ENCODE measurements around the gene L2HGDH. TPM values are rescaled to one million over a fixed set of nuclear protein-coding genes. Genes with fewer than 3 reads are reported as not detected.

Gene L2HGDH
- total RNA-seq, 6 experiments from 2014 or later, result 6.1 to 11.1 (median 6.9) TPM

GRCh38 chr14:50272498-50272897 lies 39.5 kb downstream of the L2HGDH start:
- DNase-seq (no peak), ATAC-seq (no peak)
- no peaks in the 10 kb centered on the region for H3K36me3 ChIP-seq
- no peaks in the 10 kb centered on the region for H3K27me3 ChIP-seq
- no peak overlapping the region for H3K27ac ChIP-seq
- TF ChIP-seq, protein P1, sequence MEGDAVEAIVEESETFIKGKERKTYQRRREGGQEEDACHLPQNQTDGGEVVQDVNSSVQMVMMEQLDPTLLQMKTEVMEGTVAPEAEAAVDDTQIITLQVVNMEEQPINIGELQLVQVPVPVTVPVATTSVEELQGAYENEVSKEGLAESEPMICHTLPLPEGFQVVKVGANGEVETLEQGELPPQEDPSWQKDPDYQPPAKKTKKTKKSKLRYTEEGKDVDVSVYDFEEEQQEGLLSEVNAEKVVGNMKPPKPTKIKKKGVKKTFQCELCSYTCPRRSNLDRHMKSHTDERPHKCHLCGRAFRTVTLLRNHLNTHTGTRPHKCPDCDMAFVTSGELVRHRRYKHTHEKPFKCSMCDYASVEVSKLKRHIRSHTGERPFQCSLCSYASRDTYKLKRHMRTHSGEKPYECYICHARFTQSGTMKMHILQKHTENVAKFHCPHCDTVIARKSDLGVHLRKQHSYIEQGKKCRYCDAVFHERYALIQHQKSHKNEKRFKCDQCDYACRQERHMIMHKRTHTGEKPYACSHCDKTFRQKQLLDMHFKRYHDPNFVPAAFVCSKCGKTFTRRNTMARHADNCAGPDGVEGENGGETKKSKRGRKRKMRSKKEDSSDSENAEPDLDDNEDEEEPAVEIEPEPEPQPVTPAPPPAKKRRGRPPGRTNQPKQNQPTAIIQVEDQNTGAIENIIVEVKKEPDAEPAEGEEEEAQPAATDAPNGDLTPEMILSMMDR (IDR thresholded peaks at IDR 0.05), result no peak
- no peak for TF ChIP-seq POLR2A (IDR thresholded peaks at IDR 0.05)
- no peaks in the 10 kb centered on the region for H3K9me3 ChIP-seq
- H3K4me3 ChIP-seq, result no peak overlapping the region
- intact Hi-C loops (cut with DNase I), result no loop called here
- no peaks in the 10 kb centered on the region for H3K4me1 ChIP-seq
- WGBS (ENCODE audit: insufficient coverage, low coverage, low lambda C conversion rate, missing lambda C conversion rate), result no CpG with 5 or more reads among the region's 1 CpG

GRCh38 chr14:50270932-50271331 lies 41.1 kb downstream of the L2HGDH start:
- no peaks in the 10 kb centered on the region for H3K4me1 ChIP-seq
- intact Hi-C loops (cut with DNase I), result no loop called here
- 96% methylated on average over 6 of the region's 6 CpGs for WGBS (ENCODE audit: insufficient coverage, low coverage, low lambda C conversion rate, missing lambda C conversion rate)
- no peak overlapping the region for H3K27ac ChIP-seq
- ATAC-seq (no peak), DNase-seq (no peak)
- H3K9me3 ChIP-seq, result no peaks in the 10 kb centered on the region
- no peaks in the 10 kb centered on the region for H3K27me3 ChIP-seq
- H3K4me3 ChIP-seq, result no peak overlapping the region
- no peak for TF ChIP-seq POLR2A (IDR thresholded peaks at IDR 0.05)
- TF ChIP-seq, protein P1 (IDR thresholded peaks at IDR 0.05), result no peak
- H3K36me3 ChIP-seq, result no peaks in the 10 kb centered on the region

GRCh38 chr14:50265029-50265428 lies 47.0 kb downstream of the L2HGDH start:
- H3K27ac ChIP-seq, result no peak overlapping the region
- no peaks in the 10 kb centered on the region for H3K36me3 ChIP-seq
- ATAC-seq, result no peak
- no peaks in the 10 kb centered on the region for H3K27me3 ChIP-seq
- DNase-seq, result no peak
- intact Hi-C loops (cut with DNase I), result no loop called here
- H3K9me3 ChIP-seq, result no peaks in the 10 kb centered on the region
- H3K4me1 ChIP-seq, result no peaks in the 10 kb centered on the region
- TF ChIP-seq, protein P1 (IDR thresholded peaks at IDR 0.05), result no peak
- no peak for TF ChIP-seq POLR2A (IDR thresholded peaks at IDR 0.05)
- no peak overlapping the region for H3K4me3 ChIP-seq

DNA sequence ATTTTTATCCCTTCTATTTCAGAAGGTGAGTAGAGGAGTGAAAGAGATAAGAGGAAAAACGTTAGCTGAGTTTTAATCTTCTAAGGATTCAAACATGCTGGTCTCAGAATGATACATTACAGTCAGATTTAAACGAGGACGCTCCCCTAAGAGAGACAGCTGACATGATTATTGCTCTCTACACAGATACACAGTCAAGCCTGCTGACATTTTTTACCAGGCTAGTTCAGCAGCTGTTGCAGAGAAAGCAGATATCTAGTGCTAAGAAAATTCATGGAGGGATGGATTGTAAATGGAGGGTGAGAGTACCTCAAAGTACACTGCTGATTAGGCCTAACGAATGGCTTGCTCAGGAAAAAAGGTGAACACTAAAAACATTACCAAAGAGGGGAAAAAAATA lies 48.7 kb downstream of the L2HGDH start:
- intact Hi-C loops (cut with DNase I), result no loop called here
- DNase-seq, result no peak
- TF ChIP-seq, protein P1 (IDR thresholded peaks at IDR 0.05), result no peak
- TF ChIP-seq POLR2A (IDR thresholded peaks at IDR 0.05), result no peak
- H3K9me3 ChIP-seq, result no peaks in the 10 kb centered on the region
- WGBS (ENCODE audit: insufficient coverage, low coverage, low lambda C conversion rate, missing lambda C conversion rate), result 71% methylated on average over 4 of the region's 4 CpGs
- no peak overlapping the region for H3K27ac ChIP-seq
- no peak for ATAC-seq
- no peaks in the 10 kb centered on the region for H3K4me1 ChIP-seq
- no peaks in the 10 kb centered on the region for H3K36me3 ChIP-seq
- no peak overlapping the region for H3K4me3 ChIP-seq
- no peaks in the 10 kb centered on the region for H3K27me3 ChIP-seq

DNA sequence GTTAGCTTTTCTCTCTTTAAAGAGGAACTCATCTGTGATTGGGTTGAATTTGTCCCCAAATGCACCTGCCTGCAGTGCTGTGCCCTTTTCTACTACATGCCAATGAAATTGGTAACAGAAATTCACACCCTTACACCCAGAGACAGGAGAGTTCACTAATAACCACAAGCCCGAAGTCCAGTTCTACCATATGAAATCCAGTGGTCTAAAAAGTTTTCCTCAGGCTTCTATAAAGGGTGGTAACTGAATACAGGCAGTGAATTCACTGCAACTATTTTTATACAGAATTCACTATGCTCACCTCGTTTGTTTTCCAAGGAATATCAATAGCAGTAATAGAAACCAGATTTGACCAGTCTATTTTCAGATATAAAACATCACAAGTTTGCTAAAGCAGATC lies 49.2 kb downstream of the L2HGDH start:
- no peak for TF ChIP-seq POLR2A (IDR thresholded peaks at IDR 0.05)
- TF ChIP-seq, protein P1 (IDR thresholded peaks at IDR 0.05), result no peak
- WGBS (ENCODE audit: insufficient coverage, low coverage, low lambda C conversion rate, missing lambda C conversion rate), result 68% methylated on average over 2 of the region's 2 CpGs
- no peaks in the 10 kb centered on the region for H3K27me3 ChIP-seq
- no peak overlapping the region for H3K4me3 ChIP-seq
- no peak for ATAC-seq
- intact Hi-C loops (cut with DNase I), result no loop called here
- no peaks in the 10 kb centered on the region for H3K4me1 ChIP-seq
- no peaks in the 10 kb centered on the region for H3K36me3 ChIP-seq
- no peak overlapping the region for H3K27ac ChIP-seq
- DNase-seq, result no peak
- H3K9me3 ChIP-seq, result no peaks in the 10 kb centered on the region
